Ishikawa (cell line): ENCODE measurements around the gene ARHGEF10L.

Source experiments
- CEBPB ChIP-seq: IDR thresholded peaks from 2 replicates; pipeline ENCODE4 v1.6.1; 2012
- CREB1 ChIP-seq: IDR thresholded peaks from 2 replicates; pipeline ENCODE4 v1.6.1; 2012; ENCODE audit warnings: low read depth
- EGR1 ChIP-seq: IDR thresholded peaks from 2 replicates; pipeline ENCODE4 v1.6.1; 2012
- EP300 ChIP-seq: IDR thresholded peaks from 2 replicates; pipeline ENCODE4 v1.6.1; 2012; ENCODE audit warnings: borderline replicate concordance
- FOXM1 ChIP-seq: IDR thresholded peaks from 2 replicates; pipeline ENCODE4 v1.6.1; 2012; ENCODE audit warnings: low read depth, borderline replicate concordance
- NFIC ChIP-seq: IDR thresholded peaks from 2 replicates; pipeline ENCODE4 v1.6.1; 2012
- RAD21 ChIP-seq: IDR thresholded peaks from 2 replicates; pipeline ENCODE4 v1.6.1; 2012; ENCODE audit warnings: low read depth
- REST ChIP-seq: IDR thresholded peaks from 2 replicates; pipeline ENCODE4 v1.6.1; 2012; ENCODE audit warnings: low read depth, mild to moderate bottlenecking
- TAF1 ChIP-seq: IDR thresholded peaks from 2 replicates; pipeline ENCODE4 v1.6.1; 2012; ENCODE audit warnings: low read depth, mild to moderate bottlenecking
- TCF12 ChIP-seq: IDR thresholded peaks from 2 replicates; pipeline ENCODE4 v1.6.1; 2012; ENCODE audit warnings: low read depth
- TEAD4 ChIP-seq: IDR thresholded peaks from 2 replicates; pipeline ENCODE4 v1.6.1; 2012
- USF1 ChIP-seq: IDR thresholded peaks from 2 replicates; pipeline ENCODE4 v1.6.1; 2012
- YY1 ChIP-seq: IDR thresholded peaks from 2 replicates; pipeline ENCODE4 v1.6.1; 2012; ENCODE audit warnings: low read depth
- ZBTB7A ChIP-seq: IDR thresholded peaks from 2 replicates; pipeline ENCODE4 v1.6.1; 2012; ENCODE audit warnings: low read depth
- TF ChIP-seq, protein P1 (sequence below): IDR thresholded peaks from 2 replicates; pipeline ENCODE4 v1.6.1; 2012

The ARHGEF10L gene

GRCh38 chr1:17594690-17595601, 55.4 kb downstream of the ARHGEF10L start:
- TF ChIP-seq EP300 (no peak), NFIC (no peak), TEAD4 (no peak), RAD21 (no peak), YY1 (no peak), TCF12 (no peak), CREB1 (no peak), USF1 (no peak), TAF1 (no peak), FOXM1 (no peak), CEBPB (no peak), ZBTB7A (no peak)
- TF ChIP-seq, protein P1, sequence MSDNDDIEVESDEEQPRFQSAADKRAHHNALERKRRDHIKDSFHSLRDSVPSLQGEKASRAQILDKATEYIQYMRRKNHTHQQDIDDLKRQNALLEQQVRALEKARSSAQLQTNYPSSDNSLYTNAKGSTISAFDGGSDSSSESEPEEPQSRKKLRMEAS = no peak

- TF ChIP-seq, protein P1 = no peak
- no peak for TF ChIP-seq USF1
- no peak for TF ChIP-seq REST
- TF ChIP-seq EP300 = no peak
- no peak for TF ChIP-seq TEAD4
- no peak for TF ChIP-seq CREB1
- no peak for TF ChIP-seq TCF12
- no peak for TF ChIP-seq RAD21
- no peak for TF ChIP-seq FOXM1
- no peak for TF ChIP-seq CEBPB
- TF ChIP-seq YY1 = no peak
- TF ChIP-seq ZBTB7A = no peak
- no peak for TF ChIP-seq EGR1
These were observed 56.1 kb downstream of the ARHGEF10L start for GRCh38 chr1:17595602-17595925.

DNA sequence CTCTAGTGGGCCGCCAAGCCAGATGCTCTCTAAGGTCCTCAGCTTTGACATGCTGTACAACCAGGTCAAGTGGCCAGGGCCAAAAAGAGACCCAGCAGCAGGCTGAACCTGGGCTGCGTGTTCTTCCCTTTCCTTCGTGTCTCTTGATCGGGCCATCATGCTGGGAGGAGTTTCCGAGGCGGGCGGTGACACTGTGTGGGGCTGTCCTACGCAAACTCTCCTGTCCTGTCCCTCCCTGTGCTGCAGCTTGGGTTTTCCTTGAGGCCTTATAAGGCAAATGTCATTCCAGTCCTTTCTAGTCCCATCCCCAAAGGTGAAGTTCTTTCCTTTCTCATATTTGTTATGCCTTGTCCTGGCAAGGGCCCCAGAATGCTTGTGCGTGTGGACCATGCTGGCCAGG, 56.7 kb downstream of the ARHGEF10L start:
- TF ChIP-seq CREB1 (no peak), TAF1 (no peak), CEBPB (no peak), RAD21 (no peak), YY1 (no peak), EGR1 (no peak), REST (no peak)

DNA sequence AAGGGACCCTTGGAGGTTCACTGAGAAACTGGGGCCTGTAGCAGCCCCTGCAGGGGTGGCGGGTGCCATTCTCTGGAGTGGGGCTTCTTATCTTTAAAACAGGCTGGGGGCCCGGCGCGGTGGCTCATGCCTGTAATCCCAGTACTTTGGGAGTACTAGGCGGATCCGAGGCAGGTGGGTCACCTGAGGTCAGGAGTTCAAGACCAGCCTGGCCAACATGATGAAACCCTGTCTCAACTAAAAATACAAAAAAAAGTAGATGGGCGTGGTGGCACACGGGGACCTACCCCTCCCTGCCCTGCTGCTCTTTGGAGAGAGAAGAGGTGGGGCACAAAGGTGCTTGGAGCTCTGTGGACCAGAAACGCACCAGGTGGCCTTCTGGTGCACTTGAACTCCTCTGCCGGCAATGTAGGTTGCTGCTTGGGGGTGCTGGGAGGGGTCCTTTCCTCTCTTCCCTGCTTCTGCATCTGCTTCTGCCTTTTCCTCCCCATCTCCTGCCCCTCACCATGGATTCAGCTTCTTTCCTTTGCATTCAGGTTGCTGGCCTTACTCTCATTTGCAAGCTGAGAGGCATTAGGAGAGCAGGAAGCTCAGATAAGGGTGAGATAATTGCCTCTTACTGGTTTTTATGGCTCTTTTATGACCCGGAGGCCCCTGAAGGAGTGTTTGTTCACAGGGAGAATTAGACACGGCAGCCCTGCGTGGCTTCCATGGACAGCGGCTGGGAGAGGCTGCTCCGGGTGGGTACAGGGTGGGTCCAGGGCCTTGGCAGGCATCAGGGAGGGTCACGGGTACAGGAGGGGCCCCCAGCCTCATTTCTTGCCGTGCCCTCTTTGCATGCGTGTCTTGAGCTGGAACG, 57.4 kb downstream of the ARHGEF10L start:
- no peak for TF ChIP-seq YY1
- no peak for TF ChIP-seq EP300
- no peak for TF ChIP-seq TAF1
- TF ChIP-seq REST = no peak
- TF ChIP-seq, protein P1 = no peak
- TF ChIP-seq CEBPB = no peak
